Measurements from ENCODE around the gene SPSB3.

SPSB3 gene

DNA sequence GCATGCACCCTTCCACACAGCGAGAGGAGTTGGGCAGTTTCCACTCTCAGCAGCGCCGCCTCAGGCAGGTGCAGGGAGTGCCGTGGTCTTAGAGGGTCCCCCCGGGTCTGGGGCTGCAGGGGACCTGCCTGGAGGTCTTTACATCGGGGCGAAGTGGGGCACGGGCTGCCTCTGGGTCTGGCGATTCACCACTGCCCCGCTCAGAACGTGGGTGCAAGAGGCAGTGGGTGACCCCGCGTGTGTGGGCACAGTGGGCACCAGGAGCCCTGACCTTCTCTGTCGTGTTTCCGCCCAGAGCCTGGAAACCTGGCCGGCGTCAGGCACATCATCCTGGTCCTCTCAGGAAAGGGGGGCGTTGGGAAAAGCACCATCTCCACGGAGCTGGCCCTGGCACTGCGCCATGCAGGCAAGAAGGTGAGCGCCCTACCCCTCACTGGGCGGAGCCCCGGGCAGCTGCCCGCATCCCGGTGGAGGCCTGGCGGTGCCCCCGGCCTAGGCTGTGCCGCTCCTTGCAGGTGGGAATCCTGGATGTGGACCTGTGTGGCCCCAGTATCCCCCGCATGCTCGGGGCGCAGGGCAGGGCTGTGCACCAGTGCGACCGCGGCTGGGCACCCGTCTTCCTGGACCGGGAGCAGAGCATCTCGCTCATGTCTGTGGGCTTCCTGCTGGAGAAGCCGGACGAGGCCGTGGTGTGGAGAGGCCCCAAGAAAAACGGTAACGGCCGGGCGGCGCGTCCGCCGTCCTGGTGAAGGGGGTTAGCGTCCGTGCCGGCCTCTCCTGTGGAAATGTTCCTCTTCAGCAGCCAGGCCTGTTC is 4.1 kb upstream of the SPSB3 start:
- Histone ChIP-seq H3K9me3 (no peaks in the 10 kb centered on the region), H3K4me1 (peaks cover 0 to 49% (median 24%) of the 10 kb centered on the region in 4 donors), H3K27ac (no peak overlapping the region), H3K27me3 (no peaks in the 10 kb centered on the region), H3K36me3 (peaks cover 15 to 64% (median 43%) of the 10 kb centered on the region in 3 donors), H3K4me3 (no peak overlapping the region)
- intact Hi-C loops (cut with DNase I; ENCODE audit: low total_unique reads), result no loop called here
- DNase-seq, result no peak
- TF ChIP-seq CTCF (IDR thresholded peaks at IDR 0.05), result no peak

GRCh38 chr16:1785846-1786170 is 3.4 kb upstream of the SPSB3 start:
- Histone ChIP-seq H3K9me3 (no peaks in the 10 kb centered on the region), H3K36me3 (peaks cover 15 to 61% (median 41%) of the 10 kb centered on the region in 3 donors), H3K27ac (no peak overlapping the region), H3K27me3 (no peaks in the 10 kb centered on the region), H3K4me3 (no peak overlapping the region), H3K4me1 (peaks cover 0 to 56% (median 30%) of the 10 kb centered on the region in 4 donors)
- DNase-seq, result no peak
- no peak for TF ChIP-seq CTCF (IDR thresholded peaks at IDR 0.05)
- intact Hi-C loops (cut with DNase I; ENCODE audit: low total_unique reads), result no loop called here

DNA sequence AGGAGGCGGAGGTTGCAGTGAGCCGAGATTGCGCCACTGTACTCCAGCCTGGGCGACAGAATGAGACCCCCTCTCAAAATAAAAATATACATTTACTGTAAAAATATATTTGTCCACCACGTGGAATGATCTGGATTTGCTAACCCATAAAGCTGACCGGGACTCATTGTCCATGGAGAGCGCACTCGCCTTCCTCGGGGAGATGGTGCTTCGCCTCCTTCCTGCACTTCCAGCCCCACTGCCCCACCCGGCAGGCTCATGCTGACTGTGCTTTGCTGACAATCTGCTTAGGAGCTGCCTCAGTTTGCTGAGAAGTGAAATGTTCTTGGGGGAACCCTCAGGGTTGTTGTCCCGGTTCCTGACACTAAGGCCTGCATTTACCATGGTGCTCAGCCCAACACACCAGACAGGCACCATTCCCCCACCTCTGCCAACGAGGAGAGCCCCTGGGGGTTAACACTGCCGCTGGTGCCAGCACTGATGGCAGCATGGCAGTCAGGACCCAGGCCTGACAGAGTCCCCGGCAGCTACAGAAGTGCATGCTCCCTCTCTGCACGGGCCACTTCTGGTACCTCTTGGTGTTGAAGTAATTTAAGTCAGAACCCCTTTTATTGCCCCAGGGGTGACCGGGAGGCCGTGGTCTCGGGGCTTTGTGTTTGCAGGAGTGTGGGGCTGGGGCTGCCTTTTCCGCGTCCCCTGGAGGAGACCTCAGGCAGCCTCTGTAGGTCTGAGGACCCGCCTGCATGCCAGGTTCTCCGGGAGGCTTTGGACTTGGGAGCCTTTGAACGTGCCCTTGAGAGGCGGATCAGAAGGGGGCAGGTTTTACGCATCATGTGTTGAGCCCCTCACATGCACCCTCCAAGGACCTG is 2.8 kb upstream of the SPSB3 start:
- DNase-seq, result no peak
- peaks cover 15 to 61% (median 43%) of the 10 kb centered on the region in 3 donors for H3K36me3 ChIP-seq
- intact Hi-C loops (cut with DNase I; ENCODE audit: low total_unique reads), result loop anchor here (5.0 kb wide), 1 partner anchor 42 kb away; the partner anchor contains the start of genes FAHD1 and HAGH
- no peaks in the 10 kb centered on the region for H3K27me3 ChIP-seq
- peaks cover 0 to 61% (median 35%) of the 10 kb centered on the region in 4 donors for H3K4me1 ChIP-seq
- TF ChIP-seq CTCF (IDR thresholded peaks at IDR 0.05), result no peak
- no peaks in the 10 kb centered on the region for H3K9me3 ChIP-seq
- no peak overlapping the region for H3K4me3 ChIP-seq
- no peak overlapping the region for H3K27ac ChIP-seq

DNA sequence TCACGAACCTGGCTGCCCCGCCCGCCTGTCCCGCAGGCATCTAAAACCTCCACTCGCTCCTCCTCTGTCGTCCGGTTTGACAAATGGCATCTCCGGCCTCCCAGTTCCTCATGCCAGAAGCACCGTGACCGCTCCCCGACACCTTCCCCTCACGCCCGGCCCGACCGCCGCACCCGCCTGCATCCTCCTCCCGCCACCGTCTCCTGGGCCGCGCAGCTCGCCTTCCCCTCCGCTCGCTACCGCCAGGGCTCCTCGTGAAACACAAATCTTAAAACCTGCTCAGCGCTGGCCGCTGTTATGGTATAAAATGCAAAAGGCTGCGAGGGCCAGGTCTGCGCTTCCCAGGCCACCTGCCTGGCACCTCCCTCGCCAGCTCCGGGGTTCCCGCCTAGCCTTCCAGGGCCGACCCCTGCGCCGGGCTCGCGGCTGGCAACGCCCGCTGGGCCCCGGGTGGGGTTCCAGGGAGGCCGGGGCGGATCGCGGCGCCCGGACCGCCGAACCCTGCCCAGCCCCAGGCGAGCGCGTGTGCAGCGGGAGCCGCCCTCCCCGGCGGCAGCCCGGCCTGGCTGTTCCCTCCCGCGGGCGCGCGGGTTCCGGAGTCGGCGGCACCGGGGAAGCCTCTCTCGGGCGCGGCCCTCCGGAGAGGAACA is 488 bp downstream of the SPSB3 start:
- Histone ChIP-seq H3K27ac (peak overlapping the region; percentile 70 to 78), H3K9me3 (no peaks in the 10 kb centered on the region), H3K4me3 (peak overlapping the region; percentile 74 to 94), H3K4me1 (peaks cover 0 to 69% (median 40%) of the 10 kb centered on the region in 4 donors), H3K27me3 (no peaks in the 10 kb centered on the region), H3K36me3 (peaks cover 18 to 61% (median 42%) of the 10 kb centered on the region in 3 donors)
- intact Hi-C loops (cut with DNase I; ENCODE audit: low total_unique reads), result loop anchor here (5.0 kb wide), 1 partner anchor 45 kb away; the partner anchor contains the start of genes FAHD1 and HAGH
- peak in 1 of 2 experiments; percentile 20 for TF ChIP-seq CTCF (IDR thresholded peaks at IDR 0.05)
- no peak for DNase-seq

- H3K36me3 ChIP-seq, result peaks cover 19 to 61% (median 43%) of the 10 kb centered on the region in 3 donors
- peak overlapping the region; percentile 70 to 78 for H3K27ac ChIP-seq
- intact Hi-C loops (cut with DNase I; ENCODE audit: low total_unique reads), result loop anchor here (5.0 kb wide), 1 partner anchor 46 kb away; the partner anchor contains the start of genes FAHD1 and HAGH
Observed at GRCh38 chr16:1781254-1781653, 1.1 kb downstream of the SPSB3 start.

More at GRCh38 chr16:1781254-1781653, 1.1 kb downstream of the SPSB3 start:
- peak overlapping the region; percentile 74 to 94 for H3K4me3 ChIP-seq
- H3K9me3 ChIP-seq, result no peaks in the 10 kb centered on the region
- peaks cover 0 to 63% (median 40%) of the 10 kb centered on the region in 4 donors for H3K4me1 ChIP-seq
- no peaks in the 10 kb centered on the region for H3K27me3 ChIP-seq
- DNase-seq, result no peak
- TF ChIP-seq CTCF (IDR thresholded peaks at IDR 0.05), result no peak
